NCI-H1436 (cell line): ENCODE measurements around the gene GRID1.
A peak's percentile ranks its signal among the peaks of the same experiment; 100 is the strongest.

Experiments used
- DNase-seq: peaks from one replicate; lab custom pipeline; 2025; lab: John Stamatoyannopoulos, UW

The GRID1 gene

DNA sequence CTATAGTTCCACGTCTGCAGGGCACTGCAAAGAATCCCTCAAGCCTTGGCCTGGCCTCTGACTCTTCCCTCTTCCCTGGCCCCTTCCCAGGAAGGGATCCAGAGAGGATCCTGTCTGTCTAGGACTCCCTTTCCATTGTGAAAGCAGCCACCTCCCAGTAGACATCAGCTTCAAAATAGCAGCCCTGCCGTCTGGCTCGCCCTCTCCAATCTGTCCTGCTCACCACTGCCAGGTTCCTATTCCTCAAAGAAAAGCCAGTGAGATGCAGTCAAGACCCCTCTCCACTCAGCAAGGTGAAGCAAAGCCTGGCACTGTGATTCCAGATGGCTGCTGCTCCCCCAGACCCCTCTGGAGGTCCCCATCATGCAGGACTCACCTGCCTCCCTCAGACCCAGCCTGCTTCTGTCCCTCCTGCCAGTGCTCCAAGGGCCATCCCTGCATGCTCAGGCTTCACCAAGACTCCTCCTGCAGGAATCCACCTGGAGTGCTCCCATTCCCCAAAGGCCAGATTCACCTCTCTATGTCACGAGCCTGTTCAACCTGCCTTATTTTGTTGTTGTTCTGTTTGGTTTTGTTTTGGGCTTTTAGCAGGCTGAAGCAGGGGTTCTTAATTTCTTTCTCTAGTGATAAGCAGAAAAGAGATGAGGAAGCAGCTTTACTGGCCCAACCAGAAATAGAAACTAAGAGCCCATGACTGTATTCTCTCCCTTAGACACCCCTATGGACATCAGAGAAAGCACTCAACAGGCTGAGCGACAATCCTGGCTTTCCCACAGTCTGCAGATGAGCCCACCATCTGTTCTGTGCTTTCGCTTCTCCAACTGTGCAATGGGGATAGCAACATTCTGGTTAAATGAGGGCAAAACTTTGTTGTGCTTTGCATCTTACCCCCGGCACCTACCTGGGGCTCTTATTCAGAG lies 305.1 kb downstream of the GRID1 start:
- no peak for DNase-seq

DNA sequence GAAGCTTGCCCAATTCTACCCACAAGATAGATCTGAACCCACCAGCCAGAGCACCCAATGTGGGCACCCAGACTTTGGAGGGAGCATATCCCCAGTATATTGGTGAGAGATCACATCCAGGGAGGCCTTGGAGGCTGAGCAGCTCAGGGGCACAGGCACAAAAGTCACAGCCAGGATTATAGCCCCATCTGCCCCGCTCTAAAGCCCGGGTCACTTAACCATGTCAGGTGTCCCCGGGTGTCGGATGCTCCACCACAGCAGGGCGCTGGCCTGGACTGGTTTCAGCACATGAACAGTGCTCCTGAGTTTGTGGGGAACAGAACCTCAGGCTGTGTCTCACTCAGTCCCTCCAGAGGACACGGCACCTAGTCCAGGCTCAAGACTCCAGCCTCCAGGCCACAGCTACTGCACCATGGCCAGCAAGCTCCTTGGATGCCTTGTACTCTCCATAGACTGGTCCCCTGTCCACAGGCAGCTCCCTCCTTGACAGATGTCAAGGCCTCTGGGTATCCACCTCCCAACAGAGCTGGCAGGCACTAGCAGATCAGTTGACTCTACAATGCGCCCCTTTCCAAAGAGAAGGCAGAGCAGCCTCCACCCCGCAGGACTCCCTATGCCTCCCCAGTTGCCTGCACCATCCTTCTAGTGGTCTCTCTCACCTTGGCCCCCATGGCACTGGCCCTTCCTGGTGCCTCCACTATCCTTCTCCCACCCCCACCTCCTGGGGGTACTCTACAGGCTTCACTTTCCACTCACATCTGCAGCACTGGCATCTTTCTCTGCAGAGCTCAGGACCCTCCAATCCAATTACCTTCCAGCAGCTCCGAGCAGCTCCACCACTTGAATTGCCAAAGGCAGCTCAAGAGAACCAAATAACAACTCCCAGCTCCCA lies 306.0 kb downstream of the GRID1 start:
- DNase-seq: no peak

DNA sequence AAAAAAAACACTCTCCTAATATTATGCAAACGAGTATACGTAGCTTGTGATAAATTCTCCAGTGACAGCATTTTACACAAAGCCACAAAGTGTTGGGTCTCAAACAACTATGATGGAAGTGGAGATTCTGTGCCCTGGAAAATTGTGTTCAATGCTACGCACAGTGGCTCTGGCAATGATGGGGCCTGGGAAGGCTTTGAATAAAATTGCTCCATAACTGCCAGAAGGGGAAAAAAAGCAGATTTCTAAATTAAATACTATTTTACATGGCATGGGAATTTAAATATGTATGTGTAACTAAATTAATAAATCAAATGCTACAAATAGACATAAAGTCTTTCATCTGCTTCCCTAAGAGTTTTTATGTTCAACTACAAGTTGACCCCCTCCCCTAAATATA lies 306.7 kb downstream of the GRID1 start:
- no peak for DNase-seq

DNA sequence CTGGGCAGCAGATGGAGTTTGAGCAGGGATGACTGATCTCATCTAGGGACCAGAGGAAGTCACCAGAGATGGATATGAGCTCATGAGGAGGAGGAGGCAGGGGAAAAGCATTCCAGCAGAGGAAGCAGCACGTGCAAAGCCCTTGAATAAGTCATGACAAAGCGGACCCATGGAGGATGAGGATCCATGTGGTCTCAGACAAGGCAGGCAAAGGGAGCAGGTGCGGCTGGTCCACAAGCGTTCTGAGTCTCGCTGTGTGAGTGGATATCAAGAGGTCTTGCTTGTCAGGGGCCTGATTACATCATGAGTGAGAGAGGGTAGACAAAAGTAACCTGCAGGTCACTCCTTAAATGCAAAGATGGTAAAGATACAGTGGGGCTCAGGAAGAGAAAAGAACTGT lies 307.6 kb downstream of the GRID1 start:
- no peak for DNase-seq

DNA sequence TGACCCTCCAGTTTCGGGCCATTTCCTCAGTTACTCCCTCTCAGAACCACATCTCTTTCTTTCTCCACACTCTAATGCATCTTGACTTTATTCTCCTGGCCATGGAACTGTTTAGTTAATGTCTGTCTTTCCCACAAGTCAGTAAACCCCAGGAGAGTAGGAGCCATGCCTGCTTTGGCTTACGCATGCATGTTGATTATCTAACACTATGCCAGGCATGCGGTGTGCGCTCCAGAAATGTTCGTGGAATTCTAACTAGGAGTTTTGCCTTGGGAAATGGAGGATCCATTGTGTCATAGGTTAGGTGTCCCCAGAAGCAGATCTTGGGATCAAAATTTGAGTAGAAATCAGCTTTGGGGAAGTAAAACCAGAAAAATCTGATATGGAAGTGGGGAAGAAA lies 308.9 kb downstream of the GRID1 start:
- no peak for DNase-seq

DNA sequence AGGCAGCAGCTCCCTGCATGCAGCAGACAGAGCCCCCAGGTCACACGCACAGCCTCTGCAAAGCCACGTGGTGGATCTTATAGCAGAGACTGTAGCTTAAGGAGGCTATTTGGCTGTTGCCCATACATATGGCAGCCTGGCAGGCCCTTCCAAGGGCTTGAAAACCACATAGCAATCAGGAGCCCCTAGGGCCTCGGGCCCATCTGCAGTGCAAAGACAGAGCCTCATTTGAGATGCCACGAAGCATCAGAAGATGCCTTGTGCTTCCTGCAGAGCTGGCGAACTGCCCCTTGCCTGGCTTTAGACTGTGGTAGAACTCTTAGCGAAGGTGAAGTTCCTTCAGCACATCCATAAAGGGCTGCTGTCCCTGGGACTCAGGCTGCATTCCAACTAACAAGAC lies 309.9 kb downstream of the GRID1 start:
- DNase-seq: no peak

DNA sequence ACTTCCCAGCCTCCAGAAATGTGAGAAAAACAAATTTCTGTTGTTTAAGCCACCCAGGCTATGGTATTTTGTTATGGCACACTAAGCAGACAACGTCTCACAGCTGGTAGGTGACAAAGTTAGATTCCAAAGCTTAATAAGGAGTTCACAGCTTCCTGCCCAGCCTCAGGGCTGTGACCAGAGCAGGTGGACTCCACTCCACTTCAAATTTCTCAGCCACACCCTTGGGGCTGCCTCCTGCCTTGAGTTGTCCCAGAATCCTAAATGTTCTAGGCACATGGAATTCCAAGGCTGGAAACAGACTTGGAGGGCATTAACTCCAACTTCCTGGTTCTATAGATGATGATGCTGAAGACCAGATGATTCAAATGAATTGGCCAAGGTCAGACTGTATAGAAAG lies 310.7 kb downstream of the GRID1 start:
- DNase-seq: no peak

DNA sequence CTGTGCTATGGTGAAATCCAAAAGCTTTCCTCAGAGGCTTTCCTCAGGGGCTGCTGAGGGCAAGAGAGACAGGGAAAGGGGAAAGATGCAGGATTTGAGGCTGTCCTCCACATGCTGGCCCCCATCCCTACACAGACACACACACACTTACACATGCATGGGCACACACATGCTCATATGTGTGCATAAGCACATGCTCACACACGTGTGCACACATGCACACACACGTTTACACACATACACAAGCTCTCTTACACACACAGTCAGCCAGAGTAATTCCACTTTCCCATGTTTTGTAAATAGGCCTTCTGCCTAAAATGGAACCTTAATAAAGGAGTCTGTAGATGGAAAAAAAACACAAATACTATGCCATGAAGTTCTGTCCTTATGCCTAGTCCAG lies 312.9 kb downstream of the GRID1 start:
- no peak for DNase-seq

DNA sequence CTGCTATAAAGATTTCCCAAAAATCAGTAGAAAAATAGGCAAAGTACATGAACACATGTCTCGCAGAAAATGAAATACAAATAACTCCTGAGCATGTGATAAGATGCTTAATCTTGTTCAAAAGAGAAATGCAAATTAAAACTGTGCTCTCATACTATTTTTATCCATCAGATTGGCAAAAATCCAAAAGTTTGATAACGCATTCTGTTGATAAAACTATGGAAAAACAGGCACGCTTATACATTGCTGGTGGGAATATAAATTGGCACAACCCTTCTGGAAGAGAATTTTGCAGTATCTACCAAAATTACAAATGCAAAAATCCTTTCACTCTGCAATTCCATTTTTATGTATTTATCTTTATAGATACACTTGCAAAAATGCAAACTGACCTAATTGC lies 315.0 kb downstream of the GRID1 start:
- no peak for DNase-seq

DNA sequence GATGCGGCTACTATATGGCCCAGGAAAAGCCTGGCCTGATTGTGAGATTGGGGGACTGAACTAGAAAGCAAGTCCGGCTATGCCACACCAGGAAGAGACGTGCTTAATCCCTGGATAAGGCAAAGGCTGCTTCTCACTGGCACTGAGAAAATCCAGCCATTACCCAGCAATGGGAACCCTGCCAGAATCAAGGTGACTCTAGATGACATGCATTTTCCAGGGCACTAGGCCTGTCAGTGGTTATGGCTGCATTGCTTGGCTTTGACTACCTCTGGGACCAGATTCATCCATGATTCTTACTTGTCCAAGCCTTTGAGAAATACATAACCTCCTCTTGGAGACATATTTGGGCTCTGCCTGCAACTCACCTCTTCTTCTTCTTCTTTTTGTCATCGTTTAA lies 317.2 kb downstream of the GRID1 start:
- DNase-seq: no peak

DNA sequence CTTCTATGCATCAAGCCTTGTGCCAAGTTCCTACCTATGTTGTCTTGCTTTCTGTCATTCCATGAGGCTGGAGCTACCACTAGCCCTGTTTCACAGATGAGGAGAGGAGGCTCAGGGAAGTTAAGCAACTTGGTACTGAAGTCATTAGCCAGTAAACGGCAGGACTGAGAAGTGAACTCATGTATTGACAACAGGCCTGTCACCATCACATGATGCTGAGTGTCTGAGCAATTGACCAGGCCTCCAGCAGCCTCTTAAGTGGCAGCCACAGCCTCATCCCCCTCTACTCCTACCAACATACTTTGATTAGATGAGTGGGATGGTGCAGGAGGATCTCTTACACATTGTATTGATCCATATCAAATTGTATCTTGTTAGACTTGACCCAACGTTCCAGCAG lies 317.6 kb downstream of the GRID1 start:
- DNase-seq: no peak

DNA sequence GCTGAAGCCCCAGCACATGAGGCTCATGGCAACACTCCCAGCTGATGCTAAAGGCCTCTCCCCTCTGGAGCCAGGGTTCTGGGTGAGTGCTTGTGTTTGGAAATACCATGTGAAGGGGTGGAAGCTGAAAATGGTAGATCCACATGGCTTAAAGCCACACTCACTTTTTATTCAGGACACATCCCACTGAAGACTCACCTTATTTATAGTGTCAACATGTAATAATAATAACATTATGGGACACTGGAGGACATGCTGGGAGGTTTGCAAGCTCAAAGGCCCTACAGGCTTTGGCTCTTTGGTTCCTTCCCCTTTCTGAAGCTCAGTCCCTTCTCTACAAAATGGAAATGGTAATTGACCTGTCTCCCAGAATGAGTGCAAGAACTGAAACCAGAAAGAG lies 318.0 kb downstream of the GRID1 start:
- DNase-seq: no peak

DNA sequence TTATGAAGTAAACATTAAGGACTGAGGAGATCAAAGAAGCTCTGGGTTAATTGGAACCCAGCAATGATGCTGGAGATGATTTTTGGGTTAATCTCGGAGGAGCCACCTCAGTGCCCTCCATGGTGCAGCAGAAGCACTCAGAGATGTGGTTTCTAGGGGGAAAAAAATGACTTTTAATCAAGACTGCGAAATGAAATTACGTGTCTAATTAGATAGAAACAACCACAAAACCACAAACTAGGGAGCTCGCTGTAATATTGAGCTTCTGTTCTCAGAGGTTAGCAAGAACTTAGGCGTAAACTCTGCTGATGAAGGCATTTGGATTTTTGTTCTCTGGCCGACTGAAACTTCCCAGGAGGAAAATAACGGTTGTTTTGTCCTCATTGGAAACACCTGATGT lies 319.0 kb downstream of the GRID1 start:
- DNase-seq: no peak

DNA sequence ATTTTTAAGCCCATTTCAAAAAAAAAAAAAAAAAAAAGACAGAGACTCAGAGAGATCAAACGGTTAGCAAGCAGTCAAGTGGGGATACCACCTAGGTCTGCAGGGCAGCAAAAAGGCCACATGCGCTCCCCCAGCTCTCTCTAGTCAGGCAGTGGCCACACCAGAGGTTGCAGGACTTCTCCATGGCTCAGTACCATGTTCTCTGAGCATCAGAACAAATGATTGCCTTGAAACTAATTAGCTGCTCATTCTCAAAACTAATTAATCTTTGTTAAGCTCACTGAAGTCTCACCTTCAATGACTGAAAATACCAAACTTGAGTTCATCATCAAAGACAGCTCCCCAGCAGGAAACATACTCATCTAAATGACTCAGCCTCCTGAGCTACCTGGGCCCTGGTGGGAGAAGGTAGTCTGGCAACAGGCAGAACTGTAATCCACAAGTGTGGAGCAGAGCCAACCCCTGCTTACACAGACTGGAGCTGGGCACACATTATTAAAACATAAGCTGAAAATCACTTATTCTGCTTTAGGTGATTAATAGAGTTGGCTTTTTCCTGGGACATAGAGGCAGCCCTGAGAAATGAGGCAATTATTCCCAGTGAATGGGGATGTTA lies 319.6 kb downstream of the GRID1 start:
- no peak for DNase-seq

DNA sequence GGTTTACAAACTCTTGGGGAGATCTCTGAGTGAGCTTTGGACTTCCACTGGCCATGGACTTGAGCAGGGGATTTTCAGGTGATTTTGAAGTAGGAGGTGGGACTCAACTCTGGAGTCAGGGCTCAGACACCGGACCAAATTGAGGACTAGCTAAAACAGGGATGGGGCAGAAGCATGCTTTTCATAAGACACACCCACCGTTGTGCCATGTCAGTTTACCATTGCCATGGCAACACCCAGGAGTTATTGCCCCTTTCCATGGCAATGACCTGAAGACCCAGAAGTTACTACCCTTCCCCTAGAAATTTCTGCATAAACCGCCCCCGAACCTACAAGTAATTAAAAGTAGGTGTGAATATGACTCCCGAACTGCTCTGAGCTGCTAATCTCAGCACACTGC lies 320.7 kb downstream of the GRID1 start:
- DNase-seq: no peak

DNA sequence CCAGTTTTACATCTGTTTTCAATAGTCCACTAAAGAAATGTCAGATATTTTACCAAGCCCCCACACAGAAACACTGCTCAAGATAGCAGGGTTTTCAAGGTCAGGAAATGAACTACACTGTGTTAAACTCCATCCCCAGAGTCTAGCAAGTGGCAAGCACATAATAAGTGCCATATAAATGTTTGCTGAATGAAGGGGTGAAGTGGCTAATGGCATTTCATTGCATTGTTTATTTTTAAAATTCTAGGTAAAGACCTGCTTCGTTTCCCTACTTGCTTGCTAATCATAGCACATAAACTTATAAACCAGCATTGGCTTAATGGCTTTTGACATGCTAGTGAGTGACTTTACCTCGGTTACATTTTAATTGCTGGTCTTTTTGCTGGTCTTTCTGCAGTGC lies 322.6 kb downstream of the GRID1 start:
- peak; percentile 44 for DNase-seq

DNA sequence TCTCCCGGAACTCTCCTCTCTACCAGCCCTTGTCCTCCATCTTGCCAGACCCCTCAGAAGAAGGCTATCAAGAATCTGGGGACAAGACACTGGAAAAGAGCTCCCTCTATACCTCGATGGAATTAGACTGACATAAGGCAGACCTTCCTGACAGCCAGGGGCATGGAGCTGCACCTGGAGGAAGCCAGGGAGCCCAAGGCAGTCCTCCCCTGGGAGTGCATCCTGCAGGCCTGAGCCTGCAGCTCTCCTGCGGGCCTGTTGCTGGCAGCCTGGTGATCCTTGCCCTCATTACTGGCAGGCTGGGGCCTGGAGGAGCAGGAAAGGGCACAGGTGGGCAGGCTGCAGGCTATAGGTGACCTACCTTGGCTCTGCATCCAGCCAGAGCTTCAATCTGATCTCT lies 323.4 kb downstream of the GRID1 start:
- peak; percentile 62 for DNase-seq

DNA sequence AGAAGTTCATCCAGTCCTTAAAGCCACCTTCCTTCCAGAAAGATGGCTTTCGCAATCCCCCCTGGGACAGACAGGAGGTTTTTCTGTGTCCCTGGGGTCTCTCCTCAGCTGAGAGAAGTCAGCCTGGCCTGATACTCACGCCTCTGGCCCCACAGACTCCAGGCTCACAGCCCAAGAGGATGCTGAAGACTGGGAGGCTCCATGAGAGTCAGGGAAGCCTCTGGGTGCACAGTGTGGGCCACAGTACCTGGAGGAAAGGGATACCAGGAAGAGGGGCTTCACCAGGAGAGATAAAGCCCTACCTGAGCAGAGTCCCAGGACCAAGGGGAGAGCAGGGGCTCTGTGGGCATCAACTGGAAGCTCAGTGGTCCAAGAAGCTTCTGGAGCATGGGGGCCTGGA lies 324.4 kb downstream of the GRID1 start:
- DNase-seq: no peak

DNA sequence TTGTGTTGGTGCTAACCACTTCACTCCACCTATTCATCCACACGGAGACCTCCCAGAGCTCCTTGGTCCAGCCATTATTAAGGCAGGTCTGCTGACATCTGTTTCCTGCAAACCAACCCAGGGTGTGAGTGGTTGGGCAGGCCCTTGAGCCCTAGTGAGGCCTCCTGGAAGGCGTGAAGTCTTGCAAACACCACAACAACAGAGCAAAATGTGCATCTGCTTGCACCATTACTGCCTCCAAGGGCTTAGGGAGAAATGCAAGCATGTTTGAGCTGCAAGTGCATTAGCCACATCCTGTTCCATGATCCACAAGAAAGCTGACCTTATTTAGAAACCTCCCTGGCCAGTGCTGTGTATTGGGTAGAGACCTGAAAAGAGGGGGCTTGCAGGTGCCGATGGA lies 325.5 kb downstream of the GRID1 start:
- no peak for DNase-seq

DNA sequence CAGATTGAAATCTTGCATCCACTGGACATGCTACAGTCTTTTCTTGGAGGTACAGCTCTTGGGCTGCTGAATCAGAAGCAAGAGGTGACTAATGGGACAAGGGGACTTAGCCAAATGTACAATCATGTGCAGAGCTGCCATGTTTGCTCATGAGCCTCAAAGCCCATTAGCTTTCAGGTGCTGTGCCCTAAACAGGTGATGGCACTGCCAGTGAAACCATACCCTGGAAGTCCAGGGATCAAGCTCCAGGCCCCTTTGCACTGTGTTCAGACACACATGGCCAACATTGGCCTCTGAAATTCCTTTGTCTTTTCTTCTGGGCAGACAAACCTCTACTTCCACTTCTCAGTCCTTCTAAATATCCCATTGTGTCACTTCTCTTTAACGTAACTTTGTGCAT lies 328.2 kb downstream of the GRID1 start:
- no peak for DNase-seq

DNA sequence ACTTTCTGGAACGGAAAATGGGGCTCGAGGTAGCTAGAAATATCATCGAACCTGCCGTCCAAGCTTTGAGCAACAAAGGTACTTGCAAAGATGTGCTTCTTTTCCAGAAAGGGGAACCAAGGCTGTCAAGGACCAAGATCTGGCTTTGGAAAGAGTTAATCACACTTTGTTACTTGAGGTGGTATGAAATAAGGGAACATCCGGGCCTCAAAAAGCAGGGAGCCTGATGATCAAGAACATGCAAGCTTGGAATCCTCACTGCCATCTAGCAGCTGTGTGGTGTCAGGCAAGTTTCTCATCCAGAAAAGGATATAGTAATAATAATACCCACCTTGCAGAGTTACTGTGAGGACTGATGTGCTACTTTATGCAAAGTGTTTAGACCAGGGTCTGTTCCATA lies 329.5 kb downstream of the GRID1 start:
- no peak for DNase-seq

DNA sequence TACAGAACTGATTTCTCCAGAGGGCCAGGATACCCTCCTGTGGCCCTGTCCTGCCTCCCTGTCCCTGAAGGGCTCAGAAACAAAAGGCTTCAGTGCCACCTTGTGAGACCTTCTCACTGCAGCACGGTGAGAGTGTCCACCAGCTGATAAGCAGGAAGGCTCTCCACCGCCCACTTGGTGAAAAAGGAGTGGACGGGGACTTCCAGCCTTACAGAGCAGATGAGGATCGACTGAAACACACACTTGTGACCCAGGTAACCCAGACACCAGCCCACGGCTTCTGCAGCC lies 330.1 kb downstream of the GRID1 start:
- no peak for DNase-seq
